Heart left ventricle (tissue), 13 donors: ENCODE measurements around the gene LIN7B.

Source experiments
- POLR2A ChIP-seq, 2 donors: fragments of 450-650 bp; IDR thresholded peaks; one replicate each; pipeline ENCODE4 v1.6.1; 2017; ENCODE audit warnings: antibody characterized with exemption in 2 of 2, mild to moderate bottlenecking in 2 of 2, moderate library complexity in 2 of 2
- TF ChIP-seq, protein P1 (sequence below), 12 donors: fragments of 200-600 bp; sonication (generic) in 4 of 12; IDR thresholded peaks; one replicate each; pipeline versions ENCODE4 v1.5.0 to v1.8.0; 2018 to 2022; ENCODE audit warnings: antibody characterized with exemption in 12 of 12, mild to moderate bottlenecking in 5 of 12
- donor health status: ischemic (EF 13 %, LVEDD 7.1; RV severe dilation, severe dysfunction).
- donor health status: DM: no; HTN: yes; CAD: no.
- donor health status: DM: no; HTN: no; CAD: no.
- donor health status: ischemic (EF 25% LVEDD 6.9; RV normal size, moderate dysfunction).
- donor health status: ischemic (EF 25% LVEDD 5.7; RV mildly dilated, moderate dysfunction).
- donor health status: ischemic (EF 35%, LVEDD 5.7; RV mildly dilated, moderate dysfunction).
- donor health status: nonischemic (EF 11% LVEDD 7.7; RV severe dilation, severe dysfunction).
- donor health status: DM: yes; HTN: yes; CAD: no.
- donor health status: PGD.
- donor health status: ischemic (EF 29% LVEDD 5.4; RV normal size, mild dysfunction).
- donor health status: nonischemic (EF 23%, LVEDD 6.1; RV moderate dilation, normal function).

DNA sequence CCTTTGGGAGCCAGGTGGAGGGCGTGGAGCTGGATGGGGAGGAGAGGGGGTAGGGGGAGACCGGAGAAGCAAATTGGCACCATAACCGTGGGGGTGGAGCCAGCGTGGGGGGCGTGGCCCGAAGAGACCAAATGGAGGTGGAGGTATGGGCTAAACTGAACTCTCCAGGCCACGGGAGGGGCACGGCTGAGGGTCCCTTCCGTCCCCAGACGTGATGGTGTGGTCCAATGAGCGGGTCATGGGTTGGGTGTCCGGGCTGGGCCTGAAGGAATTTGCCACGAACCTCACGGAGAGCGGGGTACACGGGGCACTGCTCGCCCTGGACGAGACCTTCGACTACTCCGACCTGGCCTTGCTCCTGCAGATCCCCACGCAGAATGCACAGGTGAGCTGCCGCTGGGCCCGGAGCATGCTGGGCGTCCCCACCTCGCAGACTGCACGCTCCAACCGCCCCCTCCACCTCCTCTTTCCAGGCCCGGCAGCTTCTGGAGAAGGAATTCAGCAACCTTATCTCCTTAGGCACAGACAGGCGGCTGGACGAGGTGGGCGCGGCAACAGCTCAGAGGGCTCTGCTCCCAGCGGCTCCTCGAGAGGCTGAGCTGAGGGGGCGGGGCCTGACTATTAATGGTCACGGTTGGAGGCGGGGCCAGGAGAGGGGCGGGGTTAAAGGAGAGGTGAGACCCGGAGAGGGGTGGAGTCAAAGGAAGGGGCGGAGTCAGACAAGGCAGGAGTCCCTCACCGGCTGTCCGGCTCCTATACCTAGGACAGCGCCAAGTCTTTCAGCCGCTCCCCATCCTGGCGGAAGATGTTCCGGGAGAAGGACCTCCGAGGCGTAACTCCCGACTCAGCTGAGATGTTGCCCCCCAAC lies 34.8 kb downstream of the LIN7B start:
- TF ChIP-seq, protein P1, sequence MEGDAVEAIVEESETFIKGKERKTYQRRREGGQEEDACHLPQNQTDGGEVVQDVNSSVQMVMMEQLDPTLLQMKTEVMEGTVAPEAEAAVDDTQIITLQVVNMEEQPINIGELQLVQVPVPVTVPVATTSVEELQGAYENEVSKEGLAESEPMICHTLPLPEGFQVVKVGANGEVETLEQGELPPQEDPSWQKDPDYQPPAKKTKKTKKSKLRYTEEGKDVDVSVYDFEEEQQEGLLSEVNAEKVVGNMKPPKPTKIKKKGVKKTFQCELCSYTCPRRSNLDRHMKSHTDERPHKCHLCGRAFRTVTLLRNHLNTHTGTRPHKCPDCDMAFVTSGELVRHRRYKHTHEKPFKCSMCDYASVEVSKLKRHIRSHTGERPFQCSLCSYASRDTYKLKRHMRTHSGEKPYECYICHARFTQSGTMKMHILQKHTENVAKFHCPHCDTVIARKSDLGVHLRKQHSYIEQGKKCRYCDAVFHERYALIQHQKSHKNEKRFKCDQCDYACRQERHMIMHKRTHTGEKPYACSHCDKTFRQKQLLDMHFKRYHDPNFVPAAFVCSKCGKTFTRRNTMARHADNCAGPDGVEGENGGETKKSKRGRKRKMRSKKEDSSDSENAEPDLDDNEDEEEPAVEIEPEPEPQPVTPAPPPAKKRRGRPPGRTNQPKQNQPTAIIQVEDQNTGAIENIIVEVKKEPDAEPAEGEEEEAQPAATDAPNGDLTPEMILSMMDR (IDR thresholded peaks at IDR 0.05): peak in 1 of 12 donors; percentile 2
- TF ChIP-seq POLR2A (IDR thresholded peaks at IDR 0.05): peak; percentile 7 to 85
